Gastroesophageal sphincter (tissue), 3 donors: ENCODE data around the gene FCMR.

Experiments
- POLR2AphosphoS5 ChIP-seq: sonication (generic); formaldehyde crosslinking; IDR thresholded peaks from one replicate; pipeline ENCODE4 v1.6.1; 2017; ENCODE audit warnings: antibody characterized with exemption
- TF ChIP-seq, protein P1 (sequence below), 4 experiments: fragments of 200-600 bp in 2 of 4; fragments of 450-650 bp in 2 of 4; sonication (generic) in 1 of 4; IDR thresholded peaks; one replicate each; pipeline ENCODE4 v1.5.1; 2017 to 2019; ENCODE audit warnings: antibody characterized with exemption in 4 of 4, mild to moderate bottlenecking in 2 of 4, moderate library complexity in 2 of 4

DNA sequence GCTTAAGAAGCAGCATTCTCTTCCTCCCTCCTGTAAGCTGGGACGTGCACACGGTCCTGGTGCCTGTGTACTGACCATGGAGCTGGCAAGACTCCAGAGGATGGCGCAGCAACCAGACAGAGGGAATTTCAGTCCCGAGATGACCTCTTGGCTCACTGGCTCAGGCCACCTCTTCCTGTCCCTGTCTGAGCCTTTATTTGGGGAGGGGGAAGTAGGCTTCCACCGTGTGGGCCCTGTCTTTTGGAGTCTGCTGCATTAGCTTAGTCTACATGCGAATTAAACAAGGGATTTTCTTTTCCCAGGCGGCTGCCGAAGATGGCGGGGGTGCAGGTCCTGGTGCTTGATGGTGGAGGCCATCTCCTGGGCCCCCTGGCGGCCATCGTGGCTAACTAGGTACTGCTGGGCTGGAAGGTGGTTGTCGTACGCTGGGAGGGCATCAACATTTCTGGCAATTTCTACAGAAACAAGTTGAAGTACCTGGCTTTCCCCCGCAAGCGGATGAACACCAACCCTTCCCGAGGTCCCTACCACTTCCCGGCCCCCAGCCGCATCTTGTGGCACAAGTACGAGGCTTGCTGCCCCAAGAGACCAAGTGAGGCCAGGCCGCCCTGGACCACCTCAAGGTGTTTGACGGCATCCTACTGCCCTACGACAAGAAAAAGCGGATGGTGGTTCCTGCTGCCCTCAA lies 14.3 kb downstream of the FCMR start:
- TF ChIP-seq, protein P1, sequence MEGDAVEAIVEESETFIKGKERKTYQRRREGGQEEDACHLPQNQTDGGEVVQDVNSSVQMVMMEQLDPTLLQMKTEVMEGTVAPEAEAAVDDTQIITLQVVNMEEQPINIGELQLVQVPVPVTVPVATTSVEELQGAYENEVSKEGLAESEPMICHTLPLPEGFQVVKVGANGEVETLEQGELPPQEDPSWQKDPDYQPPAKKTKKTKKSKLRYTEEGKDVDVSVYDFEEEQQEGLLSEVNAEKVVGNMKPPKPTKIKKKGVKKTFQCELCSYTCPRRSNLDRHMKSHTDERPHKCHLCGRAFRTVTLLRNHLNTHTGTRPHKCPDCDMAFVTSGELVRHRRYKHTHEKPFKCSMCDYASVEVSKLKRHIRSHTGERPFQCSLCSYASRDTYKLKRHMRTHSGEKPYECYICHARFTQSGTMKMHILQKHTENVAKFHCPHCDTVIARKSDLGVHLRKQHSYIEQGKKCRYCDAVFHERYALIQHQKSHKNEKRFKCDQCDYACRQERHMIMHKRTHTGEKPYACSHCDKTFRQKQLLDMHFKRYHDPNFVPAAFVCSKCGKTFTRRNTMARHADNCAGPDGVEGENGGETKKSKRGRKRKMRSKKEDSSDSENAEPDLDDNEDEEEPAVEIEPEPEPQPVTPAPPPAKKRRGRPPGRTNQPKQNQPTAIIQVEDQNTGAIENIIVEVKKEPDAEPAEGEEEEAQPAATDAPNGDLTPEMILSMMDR (IDR thresholded peaks at IDR 0.05): no peak
- TF ChIP-seq POLR2AphosphoS5: no peak
